HG03066 (cell line): ENCODE data around the gene ATL3.
"Not testable (repeated sequence)": the region's sequence is repeated elsewhere in the genome, so short reads cannot be mapped to it uniquely, and the experiment has no call there.

ENCODE experiments used
- ATAC-seq: cut with Tn5 transposase; IDR thresholded peaks from one replicate; pipeline ENCODE4 v1.9.1; 2021; ENCODE audit warnings: low read depth; ENCODE audit not compliant: unreplicated experiment

The ATL3 gene, protein sequence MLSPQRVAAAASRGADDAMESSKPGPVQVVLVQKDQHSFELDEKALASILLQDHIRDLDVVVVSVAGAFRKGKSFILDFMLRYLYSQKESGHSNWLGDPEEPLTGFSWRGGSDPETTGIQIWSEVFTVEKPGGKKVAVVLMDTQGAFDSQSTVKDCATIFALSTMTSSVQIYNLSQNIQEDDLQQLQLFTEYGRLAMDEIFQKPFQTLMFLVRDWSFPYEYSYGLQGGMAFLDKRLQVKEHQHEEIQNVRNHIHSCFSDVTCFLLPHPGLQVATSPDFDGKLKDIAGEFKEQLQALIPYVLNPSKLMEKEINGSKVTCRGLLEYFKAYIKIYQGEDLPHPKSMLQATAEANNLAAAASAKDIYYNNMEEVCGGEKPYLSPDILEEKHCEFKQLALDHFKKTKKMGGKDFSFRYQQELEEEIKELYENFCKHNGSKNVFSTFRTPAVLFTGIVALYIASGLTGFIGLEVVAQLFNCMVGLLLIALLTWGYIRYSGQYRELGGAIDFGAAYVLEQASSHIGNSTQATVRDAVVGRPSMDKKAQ

DNA sequence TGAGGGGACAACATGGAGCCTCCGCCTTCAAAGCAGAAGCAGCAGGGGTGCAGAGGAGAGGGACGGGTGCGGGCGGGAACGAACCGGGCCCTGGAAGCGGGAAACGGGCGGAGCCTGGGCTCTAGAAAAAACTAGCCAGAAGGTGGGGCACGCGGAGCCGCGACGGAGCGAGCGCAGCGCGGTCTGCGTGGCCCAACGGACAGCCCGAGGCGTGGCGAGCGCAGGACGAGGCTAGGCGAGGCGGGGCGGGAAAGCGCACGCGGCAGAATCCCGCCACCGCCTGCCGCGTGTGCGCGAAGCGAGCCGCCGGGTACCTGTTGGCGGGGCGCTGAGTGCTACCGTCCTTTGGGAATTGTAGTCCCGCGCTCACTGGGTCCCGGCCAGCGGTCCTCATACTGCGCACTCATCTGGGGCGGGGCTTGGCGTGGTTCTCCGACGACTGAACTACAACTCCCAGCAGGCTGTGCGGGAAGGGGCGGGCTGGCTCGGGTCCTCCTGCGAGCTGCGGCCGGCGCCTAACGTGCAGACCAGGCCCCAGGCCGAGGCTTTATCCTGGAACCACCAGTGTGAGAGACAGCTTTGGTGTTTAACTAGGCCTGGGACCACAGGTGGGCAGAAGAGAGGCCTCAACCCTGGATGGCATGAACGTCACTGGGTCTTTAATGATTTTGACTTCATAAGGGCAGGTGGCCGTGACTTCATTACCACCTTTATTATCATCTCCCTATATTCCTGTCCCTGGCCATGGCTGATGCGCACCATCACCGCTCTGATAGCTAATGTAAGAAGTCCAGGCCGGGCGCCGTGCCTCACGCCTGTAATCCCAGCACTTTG lies at the start of gene ATL3:
ATL3 (minus strand) TSS at position 55 of the 834 bp plus-strand sequence; CDS start at position 14, 41 bp downstream.
- peak; percentile 95 for ATAC-seq

DNA sequence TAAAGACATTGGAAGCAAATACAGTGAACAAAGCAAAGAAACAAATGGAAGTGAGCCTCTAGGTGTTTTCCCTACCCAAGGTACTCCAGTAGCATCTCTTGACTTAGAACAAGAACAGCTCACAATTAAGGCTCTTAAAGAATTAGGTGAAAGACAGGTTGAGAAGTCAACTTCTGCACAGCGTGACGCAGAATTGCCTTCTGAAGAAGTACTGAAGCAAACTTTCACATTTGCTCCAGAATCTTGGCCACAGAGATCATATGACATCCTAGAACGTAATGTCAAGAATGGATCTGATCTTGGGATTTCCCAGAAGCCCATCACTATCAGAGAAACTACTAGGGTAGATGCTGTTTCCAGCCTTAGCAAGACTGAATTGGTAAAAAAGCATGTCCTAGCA lies 49.4 kb upstream of the ATL3 start:
- no peak for ATAC-seq

- ATAC-seq: no peak
Measured at GRCh38 chr11:63719987-63720386, 48.8 kb upstream of the ATL3 start.

GRCh38 chr11:63719001-63719400 lies 47.8 kb upstream of the ATL3 start:
- no peak for ATAC-seq

DNA sequence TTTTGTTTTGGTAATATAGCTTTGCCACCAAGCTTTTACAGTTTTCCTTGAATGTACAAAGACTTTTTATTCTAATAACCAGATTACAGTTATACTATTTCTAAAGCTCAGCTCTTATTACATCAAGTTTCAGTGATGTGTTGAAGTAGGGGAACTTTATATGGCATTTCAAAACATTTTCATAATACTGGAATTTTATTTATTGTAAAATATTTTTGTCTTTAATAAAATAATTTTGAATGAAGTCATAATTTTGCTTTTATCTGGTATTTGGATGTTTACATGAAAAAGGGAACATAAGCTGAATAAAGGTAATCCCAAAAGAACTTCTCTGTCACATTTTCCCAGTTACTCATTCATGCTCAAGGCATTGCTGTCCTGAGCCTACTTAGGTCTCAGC lies 44.9 kb upstream of the ATL3 start:
- no peak for ATAC-seq

DNA sequence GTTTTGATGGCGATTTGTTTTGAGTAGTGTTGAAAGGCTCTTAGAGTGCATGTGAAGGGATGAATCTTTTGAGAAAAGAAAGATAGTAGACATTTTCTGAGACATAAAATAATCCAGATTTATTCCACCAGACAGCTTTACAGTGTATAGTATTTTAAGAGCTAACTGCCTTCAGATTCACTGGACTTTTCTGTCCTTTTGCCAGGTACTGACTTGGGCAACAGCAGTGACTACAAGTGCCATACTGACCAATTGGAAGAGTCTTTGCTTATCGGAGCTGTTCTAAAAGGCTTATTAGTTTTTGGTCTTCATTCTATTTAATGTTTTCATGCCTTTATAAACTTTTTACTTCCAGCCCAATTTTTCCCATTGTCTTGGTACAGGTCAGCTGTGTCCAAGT lies 42.6 kb upstream of the ATL3 start:
- ATAC-seq: no peak

- ATAC-seq: no peak
Measured at GRCh38 chr11:63711838-63712237, 40.7 kb upstream of the ATL3 start.

DNA sequence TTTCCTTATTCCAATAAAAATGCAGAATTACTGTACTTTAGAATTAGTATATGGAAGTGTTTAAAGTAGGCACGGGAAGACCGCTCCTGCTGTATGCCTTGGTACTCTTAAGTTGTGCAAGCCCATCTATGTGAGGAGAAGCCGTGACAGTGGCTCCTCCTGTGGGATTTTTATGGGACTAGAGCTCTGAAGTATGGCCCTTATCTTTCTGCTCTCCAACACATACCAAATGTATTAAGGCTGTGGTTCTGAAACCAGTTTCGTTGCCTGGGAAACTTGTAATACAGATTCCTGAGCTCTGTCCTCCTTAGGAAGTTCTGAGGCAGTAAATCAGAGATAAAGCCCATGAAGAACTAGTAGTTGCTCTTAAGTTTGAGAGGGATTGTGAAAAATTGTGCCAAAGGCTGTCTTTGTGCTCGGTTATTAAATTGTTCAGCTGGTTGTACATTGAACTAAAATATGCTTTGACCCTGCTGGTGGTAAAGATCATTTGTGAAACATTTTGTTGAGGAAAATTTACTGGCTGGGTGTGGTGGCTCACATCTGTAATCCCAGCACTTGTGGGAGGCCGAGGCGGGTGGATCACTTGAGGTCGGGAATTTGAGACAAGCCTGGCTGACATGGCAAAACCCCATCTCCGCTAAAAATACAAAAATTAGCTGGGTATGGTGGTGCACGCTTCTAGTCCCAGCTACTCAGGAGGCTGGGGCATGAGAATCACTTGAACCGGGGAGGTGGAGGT lies 39.5 kb upstream of the ATL3 start:
- no peak for ATAC-seq

DNA sequence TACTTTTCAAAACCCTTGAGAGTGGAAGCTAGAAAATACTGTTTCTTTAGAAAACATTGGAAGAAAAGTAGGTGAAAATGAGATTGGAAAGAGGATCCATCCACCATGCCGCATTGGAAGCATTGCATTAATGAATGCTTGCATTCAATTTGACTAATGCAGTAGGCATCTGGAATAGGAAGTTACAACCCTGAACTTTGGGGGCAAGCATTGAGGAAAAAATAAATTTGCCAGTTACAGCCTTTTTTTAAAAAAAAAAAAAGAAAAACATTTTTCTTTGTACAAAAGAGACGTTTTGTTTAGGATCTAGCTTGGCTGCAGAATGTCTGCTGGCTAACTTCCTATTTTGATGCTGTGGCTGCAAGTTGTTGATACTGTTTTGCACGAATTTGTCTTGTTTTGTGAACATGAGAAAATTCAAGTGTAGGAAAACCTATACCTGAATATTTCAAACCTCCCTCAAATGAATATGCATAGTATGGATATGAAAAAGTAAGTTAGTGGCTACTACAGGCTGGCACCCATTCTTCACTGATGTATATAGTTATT lies 38.2 kb upstream of the ATL3 start:
- no peak for ATAC-seq

DNA sequence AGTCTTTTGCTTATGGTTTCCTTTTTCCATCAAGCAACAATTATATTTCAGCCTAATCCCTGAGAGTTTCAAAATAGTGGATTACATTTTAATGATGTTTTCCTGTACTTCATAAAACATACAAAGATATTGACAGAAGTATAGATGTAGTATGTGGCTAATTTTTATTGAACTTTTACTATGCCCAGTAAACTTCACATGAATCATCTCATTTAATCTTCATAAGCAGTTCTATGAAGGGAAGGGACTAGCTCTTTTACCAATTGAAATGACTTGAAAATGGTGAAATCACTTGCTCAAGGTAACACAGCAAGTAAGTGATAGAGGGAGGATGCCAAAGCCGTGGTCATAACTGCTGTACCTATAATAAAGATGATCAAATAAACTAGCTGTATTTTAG lies 37.6 kb upstream of the ATL3 start:
- no peak for ATAC-seq

- no peak for ATAC-seq
Measured at GRCh38 chr11:63705526-63705925, 34.4 kb upstream of the ATL3 start.

DNA sequence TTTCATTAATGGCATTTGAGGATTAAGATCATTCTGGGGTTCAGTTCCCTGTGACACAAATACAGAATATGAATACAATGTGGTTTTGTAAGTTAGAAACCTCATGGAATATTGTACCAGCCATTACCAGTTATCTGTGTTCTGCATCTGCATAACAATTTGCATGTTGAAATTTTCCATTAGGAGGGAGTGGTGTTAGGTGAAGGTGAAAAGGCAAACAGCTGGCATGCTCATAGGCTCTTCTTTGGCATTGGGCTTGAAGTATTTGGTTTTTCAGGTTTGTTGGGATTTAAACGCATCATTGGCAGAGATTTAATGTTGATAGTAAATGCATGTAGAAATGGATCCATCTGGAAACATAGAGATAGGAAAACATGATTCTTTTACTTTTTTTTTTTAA lies 28.7 kb upstream of the ATL3 start:
- ATAC-seq: no peak

DNA sequence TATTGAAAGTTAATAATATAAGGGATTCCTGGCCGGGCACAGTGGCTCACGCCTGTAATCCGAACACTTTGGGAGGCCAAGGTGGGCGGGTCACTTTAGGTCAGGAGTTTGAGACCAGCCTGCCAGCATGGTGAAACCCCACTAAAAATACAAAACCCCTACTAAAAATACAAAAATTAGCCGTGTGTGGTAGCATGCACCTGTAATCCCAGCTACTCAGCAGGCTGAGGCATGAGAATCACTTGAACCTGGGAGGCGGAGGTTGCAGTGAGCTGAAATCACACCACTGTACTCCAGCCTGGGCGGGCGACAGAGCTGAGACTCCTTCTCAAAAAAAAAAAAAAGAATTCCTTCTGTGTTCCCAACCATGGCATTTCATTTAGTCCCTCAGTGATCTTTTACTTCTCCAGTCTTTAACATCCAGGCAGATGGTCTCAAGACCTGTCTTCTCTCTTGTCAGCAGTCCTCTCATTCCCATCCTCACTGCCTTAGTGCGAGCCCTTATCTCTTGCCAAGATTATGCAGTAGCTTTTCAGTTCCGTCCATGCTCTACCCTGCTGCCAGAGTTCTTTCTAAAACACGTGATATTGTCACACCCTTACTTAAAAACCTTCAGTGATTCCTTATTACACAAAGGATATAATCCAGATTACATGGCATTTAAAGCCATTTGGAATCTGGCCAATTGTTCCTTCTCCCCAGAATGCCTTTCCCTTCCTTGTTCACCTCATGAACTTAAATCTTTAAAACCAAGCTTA lies 28.0 kb upstream of the ATL3 start:
- ATAC-seq: no peak

GRCh38 chr11:63694596-63694995 lies 23.4 kb upstream of the ATL3 start:
- ATAC-seq: no peak

DNA sequence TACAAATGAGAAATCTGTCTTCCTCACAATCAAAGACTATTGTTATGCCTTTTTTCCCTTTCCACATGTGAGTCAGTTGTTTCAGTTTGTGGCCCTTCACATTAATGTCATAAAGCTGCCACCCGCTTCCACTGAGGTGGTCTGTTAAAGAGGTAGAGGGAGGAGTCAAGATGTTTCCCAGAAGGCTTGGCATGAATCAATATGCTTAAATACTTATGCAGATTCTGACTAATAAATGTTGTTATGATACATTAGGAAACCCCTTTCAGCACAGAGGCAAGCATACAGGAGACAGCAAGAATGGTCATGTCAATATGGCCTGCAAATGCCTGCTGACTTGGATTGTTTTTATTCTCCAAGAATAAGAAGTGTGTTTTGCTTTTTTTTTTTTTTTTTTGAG lies 16.7 kb upstream of the ATL3 start:
- ATAC-seq: no peak

- ATAC-seq: no peak
Measured at GRCh38 chr11:63686926-63687325, 15.8 kb upstream of the ATL3 start.

DNA sequence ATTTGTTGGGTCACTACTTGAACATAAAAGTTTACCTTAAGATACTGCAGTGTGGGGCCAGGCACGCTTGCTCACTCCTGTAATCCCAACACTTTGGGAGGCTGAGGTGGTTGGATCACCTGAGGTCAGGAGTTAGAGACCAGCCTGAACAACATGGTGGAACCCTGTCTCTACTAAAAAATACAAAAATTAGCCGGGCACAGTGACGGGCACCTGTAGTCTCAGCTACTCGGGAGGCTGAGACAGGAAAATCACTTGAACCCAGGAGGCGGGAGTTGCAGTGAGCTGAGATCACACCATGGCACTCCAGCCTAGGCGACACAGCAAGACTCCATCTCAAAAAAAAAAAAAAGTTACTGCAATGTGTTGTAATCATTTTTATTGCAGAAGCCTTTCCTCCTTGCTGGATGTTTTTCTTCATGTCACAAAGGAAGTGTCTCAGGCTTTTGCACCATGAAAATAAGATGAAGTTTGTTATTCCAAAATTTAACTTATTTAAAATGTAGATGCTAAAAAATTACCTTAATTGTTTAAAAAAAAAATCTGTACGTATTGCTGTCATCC lies 14.1 kb upstream of the ATL3 start:
- ATAC-seq: not testable (repeated sequence)

DNA sequence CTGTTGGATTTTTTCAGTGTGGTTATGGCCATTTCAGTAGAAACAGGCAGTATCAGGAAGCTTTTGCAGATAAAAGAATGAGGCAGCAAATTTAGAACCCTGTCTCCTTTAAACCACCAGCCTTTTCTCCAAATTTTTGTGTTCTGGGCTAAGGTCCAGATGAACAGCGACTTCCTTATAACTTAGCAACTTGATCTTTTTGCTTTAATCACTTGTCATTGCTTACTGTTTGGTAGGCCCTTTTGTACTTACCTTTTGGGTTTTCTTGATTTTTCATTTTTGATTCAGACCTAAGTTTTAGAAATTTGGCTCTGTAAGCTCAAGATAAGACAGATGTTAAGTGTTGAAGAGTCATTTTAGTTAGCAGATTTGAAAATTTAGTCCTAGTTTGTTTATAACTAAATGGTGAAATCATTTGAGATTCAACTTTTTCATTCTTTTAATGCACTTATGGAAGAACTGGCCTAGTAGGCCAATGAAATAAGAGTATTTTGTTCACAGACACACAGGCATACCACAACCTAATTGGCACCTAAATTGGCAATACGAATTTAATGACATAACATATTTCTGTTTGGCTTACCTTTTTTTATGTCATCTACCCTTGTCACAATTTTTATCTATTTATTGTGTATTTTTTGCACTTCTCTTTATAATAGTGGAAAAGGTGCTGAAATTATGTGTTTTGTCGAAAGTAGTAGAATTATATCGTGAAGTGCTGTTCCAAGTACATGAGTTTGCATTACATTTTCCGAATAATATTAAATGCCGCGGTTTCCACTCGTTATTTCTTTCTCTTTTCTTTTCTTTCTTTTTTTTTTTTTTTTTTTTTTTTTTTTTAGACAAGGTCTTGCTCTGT lies 12.2 kb upstream of the ATL3 start:
- ATAC-seq: no peak
